ENCODE measurements around the gene PSMB7. TPM values are rescaled to one million over a fixed set of nuclear protein-coding genes. Genes with fewer than 3 reads are reported as not detected.
A peak's percentile ranks its signal among the peaks of the same experiment; 100 is the strongest.

PSMB7 gene
- total RNA-seq, 3 donors from 2014 or later (not counting 1 experiment from before 2014, with no cell fraction given), result 75.6 to 75.9 (median 75.8) TPM

- Mint-ChIP-seq H3K9me3 (no peaks in the 10 kb centered on the region), H3K27me3 (ENCODE audit: low read depth in 2 of 2) (no peaks in the 10 kb centered on the region), H3K4me1 (peaks cover 54 to 69% of the 10 kb centered on the region in 2 donors), H3K36me3 (no peaks in the 10 kb centered on the region), H3K27ac (no peak overlapping the region), H3K4me3 (no peak overlapping the region)
- Histone ChIP-seq H3K27me3 (ENCODE audit: control insufficient read depth, insufficient read depth, low read length) (no peaks in the 10 kb centered on the region), H3K4me1 (ENCODE audit: control insufficient read depth, insufficient read depth, low read length) (no peaks in the 10 kb centered on the region), H3K36me3 (ENCODE audit: control insufficient read depth, insufficient read depth, low read length) (peaks cover 16% of the 10 kb centered on the region), H3K4me3 (ENCODE audit: low read length) (no peak overlapping the region), H3K27ac (ENCODE audit: low read length) (no peak overlapping the region), H3K9me3 (ENCODE audit: control insufficient read depth, insufficient read depth, low read length) (no peaks in the 10 kb centered on the region)
- WGBS (ENCODE audit: insufficient coverage), result 95% methylated on average over 12 of the region's 12 CpGs
- ATAC-seq (peak in 1 of 3 donors; percentile 41), DNase-seq (no peak)
- intact Hi-C loops (cut with micrococcal nuclease), result no loop called here
- no peak for TF ChIP-seq CTCF (IDR thresholded peaks at IDR 0.05)
Observed at GRCh38 chr9:124392254-124392870, 22.9 kb downstream of the PSMB7 start.

GRCh38 chr9:124390794-124391658 lies 24.2 kb downstream of the PSMB7 start:
- no peak overlapping the region for H3K27ac Mint-ChIP-seq
- Histone ChIP-seq H3K36me3 (ENCODE audit: control insufficient read depth, insufficient read depth, low read length) (peaks cover 5% of the 10 kb centered on the region), H3K27ac (ENCODE audit: low read length) (no peak overlapping the region), H3K27me3 (ENCODE audit: control insufficient read depth, insufficient read depth, low read length) (no peaks in the 10 kb centered on the region), H3K4me1 (ENCODE audit: control insufficient read depth, insufficient read depth, low read length) (no peaks in the 10 kb centered on the region), H3K9me3 (ENCODE audit: control insufficient read depth, insufficient read depth, low read length) (no peaks in the 10 kb centered on the region), H3K4me3 (ENCODE audit: low read length) (no peak overlapping the region)
- no peaks in the 10 kb centered on the region for H3K9me3 Mint-ChIP-seq
- DNase-seq, result no peak
- H3K4me1 Mint-ChIP-seq, result peaks cover 52 to 70% of the 10 kb centered on the region in 2 donors
- 92% methylated on average over 8 of the region's 9 CpGs for WGBS (ENCODE audit: insufficient coverage)
- no peak overlapping the region for H3K4me3 Mint-ChIP-seq
- no peak for TF ChIP-seq CTCF (IDR thresholded peaks at IDR 0.05)
- intact Hi-C loops (cut with micrococcal nuclease), result no loop called here
- H3K27me3 Mint-ChIP-seq (ENCODE audit: low read depth in 2 of 2), result no peaks in the 10 kb centered on the region
- H3K36me3 Mint-ChIP-seq, result no peaks in the 10 kb centered on the region
- no peak for ATAC-seq

- no peaks in the 10 kb centered on the region for H3K27me3 ChIP-seq (ENCODE audit: control insufficient read depth, insufficient read depth, low read length)
- Mint-ChIP-seq H3K4me3 (no peak overlapping the region), H3K27me3 (ENCODE audit: low read depth in 2 of 2) (no peaks in the 10 kb centered on the region), H3K4me1 (peaks cover 44 to 67% of the 10 kb centered on the region in 2 donors), H3K36me3 (no peaks in the 10 kb centered on the region), H3K9me3 (no peaks in the 10 kb centered on the region), H3K27ac (peak overlapping the region; percentile 17 to 26)
- TF ChIP-seq CTCF (IDR thresholded peaks at IDR 0.05), result no peak
- intact Hi-C loops (cut with micrococcal nuclease), result no loop called here
- H3K36me3 ChIP-seq (ENCODE audit: control insufficient read depth, insufficient read depth, low read length), result peaks cover 8% of the 10 kb centered on the region
- no peak overlapping the region for H3K4me3 ChIP-seq (ENCODE audit: low read length)
- DNase-seq (no peak), ATAC-seq (no peak)
- no peaks in the 10 kb centered on the region for H3K4me1 ChIP-seq (ENCODE audit: control insufficient read depth, insufficient read depth, low read length)
- H3K9me3 ChIP-seq (ENCODE audit: control insufficient read depth, insufficient read depth, low read length), result no peaks in the 10 kb centered on the region
- H3K27ac ChIP-seq (ENCODE audit: low read length), result no peak overlapping the region
- WGBS (ENCODE audit: insufficient coverage), result 95% methylated on average over 7 of the region's 7 CpGs
Observed at GRCh38 chr9:124389146-124389939, 25.9 kb downstream of the PSMB7 start.

Measured in natural killer cell (primary cell).